HL-60/S4 treated with phorbol 12-myristate 13-acetate at 8.2 ng/mL for 4 days and 3 days (cell line): ENCODE results near the gene TDRD12.
"Not testable (repeated sequence)": the region's sequence is repeated elsewhere in the genome, so short reads cannot be mapped to it uniquely, and the experiment has no call there.

Experiments
- in situ Hi-C: fragments of 300-500 bp; cut with MboI; formaldehyde crosslinking; loops from 2 replicates; pipeline ENCODE4 v1.15.0; 2022; ENCODE audit warnings: low sequenced_read_pairs

Gene TDRD12

GRCh38 chr19:32829345-32829896 is 109.9 kb downstream of the TDRD12 start:
- in situ Hi-C loops, result no loop called here

GRCh38 chr19:32830231-32831014 is 110.9 kb downstream of the TDRD12 start:
- in situ Hi-C loops, result no loop called here

GRCh38 chr19:32831611-32832010 is 112.0 kb downstream of the TDRD12 start:
- in situ Hi-C loops, result no loop called here

- in situ Hi-C loops, result not testable (repeated sequence)
Measured at GRCh38 chr19:32832094-32832493, 112.5 kb downstream of the TDRD12 start.

- in situ Hi-C loops, result not testable (repeated sequence)
Measured at GRCh38 chr19:32832825-32833224, 113.3 kb downstream of the TDRD12 start.

- in situ Hi-C loops, result not testable (repeated sequence)
Measured at GRCh38 chr19:32833388-32833787, 113.8 kb downstream of the TDRD12 start.

GRCh38 chr19:32837531-32837930 is 118.0 kb downstream of the TDRD12 start:
- in situ Hi-C loops, result no loop called here

GRCh38 chr19:32842061-32842460 is 122.5 kb downstream of the TDRD12 start:
- in situ Hi-C loops, result no loop called here

- in situ Hi-C loops, result no loop called here
Measured at GRCh38 chr19:32843716-32844245, 124.2 kb downstream of the TDRD12 start.

- in situ Hi-C loops, result not testable (repeated sequence)
Measured at GRCh38 chr19:32848035-32848434, 128.5 kb downstream of the TDRD12 start.

GRCh38 chr19:32852216-32852615 is 132.6 kb downstream of the TDRD12 start:
- in situ Hi-C loops, result no loop called here

- in situ Hi-C loops, result not testable (repeated sequence)
Measured at GRCh38 chr19:32856818-32857217, 137.3 kb downstream of the TDRD12 start.

GRCh38 chr19:32857584-32857983 is 138.0 kb downstream of the TDRD12 start:
- in situ Hi-C loops, result no loop called here

GRCh38 chr19:32858155-32858554 is 138.6 kb downstream of the TDRD12 start:
- in situ Hi-C loops, result no loop called here

- in situ Hi-C loops, result no loop called here
Measured at GRCh38 chr19:32858559-32858958, 139.0 kb downstream of the TDRD12 start.

- in situ Hi-C loops, result no loop called here
Measured at GRCh38 chr19:32859591-32859990, 140.0 kb downstream of the TDRD12 start.

- in situ Hi-C loops, result no loop called here
Measured at GRCh38 chr19:32861596-32861995, 142.0 kb downstream of the TDRD12 start.

- in situ Hi-C loops, result no loop called here
Measured at GRCh38 chr19:32862173-32862572, 142.6 kb downstream of the TDRD12 start.

- in situ Hi-C loops, result no loop called here
Measured at GRCh38 chr19:32862741-32863140, 143.2 kb downstream of the TDRD12 start.

GRCh38 chr19:32863301-32863700 is 143.7 kb downstream of the TDRD12 start:
- in situ Hi-C loops, result no loop called here

- in situ Hi-C loops, result no loop called here
Measured at GRCh38 chr19:32863841-32864240, 144.3 kb downstream of the TDRD12 start.

GRCh38 chr19:32864318-32865007 is 144.9 kb downstream of the TDRD12 start:
- in situ Hi-C loops, result no loop called here
